Measurements from ENCODE around the gene DAB1.

Gene DAB1

GRCh38 chr1:57117753-57118152, 306.1 kb downstream of the DAB1 start:
- H3K4me3 ChIP-seq = no peak overlapping the region

DNA sequence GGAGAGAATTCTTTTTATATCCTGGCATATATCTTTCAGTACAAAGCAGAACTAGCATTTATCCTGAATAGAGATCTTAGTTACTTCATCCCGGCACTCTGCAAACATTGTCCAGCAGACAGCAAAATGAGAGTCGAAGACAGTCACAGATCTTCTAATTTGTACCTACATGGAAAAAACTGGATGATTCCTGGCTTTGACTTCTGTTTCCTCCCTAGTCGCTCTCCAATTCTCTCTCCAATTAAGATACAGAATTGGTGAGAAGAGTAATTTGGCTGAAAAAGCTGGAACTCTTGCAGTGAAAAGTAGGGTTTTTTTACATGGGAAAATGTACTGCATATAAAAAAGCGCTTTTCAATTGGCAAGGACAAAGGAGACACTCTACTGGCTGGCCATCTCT, 307.0 kb downstream of the DAB1 start:
- TF ChIP-seq Cebpa-rat (IDR thresholded peaks at IDR 0.05) = no peak
- no peak overlapping the region for H3K9ac ChIP-seq
- H3K4me3 ChIP-seq = no peak overlapping the region
- H3K4me1 ChIP-seq = no peaks in the 10 kb centered on the region
- H3K9me3 ChIP-seq = no peaks in the 10 kb centered on the region
- H4K20me1 ChIP-seq = no peaks in the 10 kb centered on the region
- H3K4me2 ChIP-seq = no peak overlapping the region
- H3K27ac ChIP-seq = no peak overlapping the region
- no peaks in the 10 kb centered on the region for H3K27me3 ChIP-seq
- H3K36me3 ChIP-seq = no peaks in the 10 kb centered on the region

More at GRCh38 chr1:57117753-57118152, 306.1 kb downstream of the DAB1 start:
- H3K27me3 ChIP-seq = no peaks in the 10 kb centered on the region
- no peaks in the 10 kb centered on the region for H4K20me1 ChIP-seq
- no peaks in the 10 kb centered on the region for H3K4me1 ChIP-seq
- H3K4me2 ChIP-seq = no peak overlapping the region
- H3K9ac ChIP-seq = no peak overlapping the region
- H3K36me3 ChIP-seq = no peaks in the 10 kb centered on the region
- H3K9me3 ChIP-seq = no peaks in the 10 kb centered on the region
- no peak overlapping the region for H3K27ac ChIP-seq
- no peak for TF ChIP-seq Cebpa-rat (IDR thresholded peaks at IDR 0.05)

DNA sequence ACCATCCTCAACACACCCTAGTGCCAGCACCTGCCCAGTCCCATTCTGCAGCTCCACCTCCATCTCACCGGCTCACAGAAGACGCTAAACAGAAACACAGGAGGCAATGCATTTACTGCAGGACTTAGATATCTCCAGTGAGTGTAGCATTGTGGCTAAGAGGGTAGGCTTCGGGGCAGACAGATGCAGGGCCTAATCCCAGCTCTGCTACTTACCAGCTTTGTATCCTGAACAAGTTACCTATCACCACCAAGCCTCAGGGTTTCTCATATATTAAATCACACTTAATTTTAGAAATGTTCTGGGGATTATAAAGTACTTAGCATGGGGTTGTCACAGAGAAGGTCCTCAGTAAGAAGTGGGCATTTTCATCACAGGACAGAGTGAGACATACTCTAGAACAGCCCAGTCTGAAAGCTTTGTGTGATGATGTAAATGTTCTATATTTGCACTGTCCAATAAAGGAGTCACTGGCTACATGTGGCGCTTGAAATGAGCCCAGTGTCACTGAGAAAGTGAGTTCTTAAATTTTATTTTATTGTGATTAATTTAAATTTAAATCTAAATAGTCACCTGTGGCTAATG, 308.7 kb downstream of the DAB1 start:
- H3K4me1 ChIP-seq = no peaks in the 10 kb centered on the region
- H3K27ac ChIP-seq = no peak overlapping the region
- H3K27me3 ChIP-seq = no peaks in the 10 kb centered on the region
- H3K36me3 ChIP-seq = no peaks in the 10 kb centered on the region
- TF ChIP-seq Cebpa-rat (IDR thresholded peaks at IDR 0.05) = no peak
- H3K9me3 ChIP-seq = no peaks in the 10 kb centered on the region
- H3K4me3 ChIP-seq = no peak overlapping the region
- no peak overlapping the region for H3K4me2 ChIP-seq
- no peak overlapping the region for H3K9ac ChIP-seq
- H4K20me1 ChIP-seq = no peaks in the 10 kb centered on the region

- H3K4me3 ChIP-seq = no peak overlapping the region
- no peaks in the 10 kb centered on the region for H3K36me3 ChIP-seq
- H4K20me1 ChIP-seq = no peaks in the 10 kb centered on the region
- no peaks in the 10 kb centered on the region for H3K4me1 ChIP-seq
- no peaks in the 10 kb centered on the region for H3K27me3 ChIP-seq
- no peak for TF ChIP-seq Cebpa-rat (IDR thresholded peaks at IDR 0.05)
- H3K4me2 ChIP-seq = no peak overlapping the region
- H3K9me3 ChIP-seq = no peaks in the 10 kb centered on the region
- H3K9ac ChIP-seq = no peak overlapping the region
- no peak overlapping the region for H3K27ac ChIP-seq
Observed at GRCh38 chr1:57112148-57112547, 311.7 kb downstream of the DAB1 start.

DNA sequence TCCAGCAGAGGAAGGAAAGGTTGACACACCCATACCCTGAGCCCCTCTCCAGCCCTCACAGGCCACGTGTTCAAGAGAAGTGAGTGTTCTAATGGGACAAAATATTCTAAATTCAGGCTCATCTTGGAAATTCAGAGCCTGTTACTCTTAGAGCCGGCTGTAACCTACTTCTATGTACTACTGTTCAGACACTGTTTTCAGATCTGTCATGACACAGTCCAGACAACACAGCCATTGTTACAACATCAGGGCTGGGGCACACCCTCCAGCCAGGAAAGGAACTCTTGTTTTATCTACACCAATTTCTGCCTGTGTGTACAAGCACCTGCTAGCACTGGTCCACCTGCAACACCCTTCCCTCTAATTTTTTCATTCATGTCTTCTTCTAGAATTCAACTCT, 312.7 kb downstream of the DAB1 start:
- Histone ChIP-seq H3K27ac (no peak overlapping the region), H3K4me1 (peaks cover 5% of the 10 kb centered on the region), H3K9ac (no peak overlapping the region), H3K4me3 (no peak overlapping the region), H3K9me3 (no peaks in the 10 kb centered on the region), H3K36me3 (no peaks in the 10 kb centered on the region), H3K4me2 (no peak overlapping the region), H4K20me1 (no peaks in the 10 kb centered on the region), H3K27me3 (no peaks in the 10 kb centered on the region)
- no peak for TF ChIP-seq Cebpa-rat (IDR thresholded peaks at IDR 0.05)

GRCh38 chr1:57109883-57110282, 314.0 kb downstream of the DAB1 start:
- no peaks in the 10 kb centered on the region for H3K36me3 ChIP-seq
- H3K9me3 ChIP-seq = no peaks in the 10 kb centered on the region
- TF ChIP-seq Cebpa-rat (IDR thresholded peaks at IDR 0.05) = no peak

DNA sequence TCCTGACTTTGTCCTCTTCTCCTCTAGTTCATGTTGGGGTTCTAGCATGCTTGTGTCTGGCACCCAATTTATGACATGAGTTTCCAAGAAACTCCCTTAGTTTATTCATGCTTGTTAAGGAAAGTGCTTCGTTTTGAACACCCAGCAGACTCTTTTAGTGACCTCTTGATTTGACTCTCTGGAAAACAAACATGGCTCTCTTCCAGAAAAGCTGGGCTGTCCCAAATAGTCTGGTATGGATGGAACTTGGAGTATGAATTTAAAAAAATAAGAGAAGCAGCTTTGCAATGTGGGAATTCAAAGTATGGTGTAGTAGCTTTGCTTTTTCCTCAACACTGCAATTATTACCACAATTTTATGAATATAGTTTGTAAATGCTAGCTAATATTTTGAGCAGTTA, 314.6 kb downstream of the DAB1 start:
- peaks cover 17% of the 10 kb centered on the region for H3K4me1 ChIP-seq
- H3K27ac ChIP-seq = no peak overlapping the region
- H3K27me3 ChIP-seq = no peaks in the 10 kb centered on the region
- H3K4me3 ChIP-seq = no peak overlapping the region
- H4K20me1 ChIP-seq = no peaks in the 10 kb centered on the region
- no peaks in the 10 kb centered on the region for H3K9me3 ChIP-seq
- no peaks in the 10 kb centered on the region for H3K36me3 ChIP-seq
- no peak for TF ChIP-seq Cebpa-rat (IDR thresholded peaks at IDR 0.05)
- no peak overlapping the region for H3K9ac ChIP-seq
- no peak overlapping the region for H3K4me2 ChIP-seq

More at GRCh38 chr1:57109883-57110282, 314.0 kb downstream of the DAB1 start:
- Histone ChIP-seq H3K9ac (no peak overlapping the region), H3K27ac (no peak overlapping the region), H3K4me3 (no peak overlapping the region), H3K4me2 (no peak overlapping the region), H3K27me3 (no peaks in the 10 kb centered on the region), H3K4me1 (peaks cover 17% of the 10 kb centered on the region), H4K20me1 (no peaks in the 10 kb centered on the region)

DNA sequence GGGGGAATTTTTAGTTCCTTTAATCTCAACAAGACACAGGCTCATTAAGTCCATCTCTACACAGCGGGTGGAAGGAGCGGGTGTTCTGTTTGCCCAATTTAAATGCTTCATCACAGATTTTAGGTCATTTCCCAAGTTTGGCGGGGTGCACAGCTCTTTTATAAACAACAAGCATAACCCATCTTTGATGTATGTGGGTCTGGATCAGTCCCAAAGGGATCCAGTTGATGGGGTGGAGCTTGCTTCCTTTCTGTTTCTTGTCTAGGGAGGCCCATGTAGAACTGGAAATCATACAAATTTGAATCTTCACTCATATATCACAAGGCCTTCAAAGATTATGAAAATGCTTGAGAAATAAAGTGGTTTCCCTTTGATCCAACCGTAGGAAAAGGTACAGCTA, 317.6 kb downstream of the DAB1 start:
- TF ChIP-seq Cebpa-rat (IDR thresholded peaks at IDR 0.05) = no peak
- Histone ChIP-seq H3K4me2 (peak overlapping the region; percentile 15; the same call in 1 of the 2 replicates), H4K20me1 (no peaks in the 10 kb centered on the region), H3K9me3 (no peaks in the 10 kb centered on the region), H3K9ac (no peak overlapping the region), H3K4me1 (peaks cover 17% of the 10 kb centered on the region), H3K27me3 (no peaks in the 10 kb centered on the region), H3K36me3 (no peaks in the 10 kb centered on the region), H3K27ac (no peak overlapping the region), H3K4me3 (no peak overlapping the region)

- Histone ChIP-seq H3K9me3 (no peaks in the 10 kb centered on the region), H3K27me3 (no peaks in the 10 kb centered on the region), H3K27ac (no peak overlapping the region), H4K20me1 (no peaks in the 10 kb centered on the region), H3K9ac (no peak overlapping the region), H3K36me3 (peaks cover 3% of the 10 kb centered on the region; the same call in 1 of the 2 replicates), H3K4me2 (no peak overlapping the region), H3K4me1 (peaks cover 17% of the 10 kb centered on the region), H3K4me3 (no peak overlapping the region)
- no peak for TF ChIP-seq Cebpa-rat (IDR thresholded peaks at IDR 0.05)
Observed at GRCh38 chr1:57102561-57103326, 321.1 kb downstream of the DAB1 start.

DNA sequence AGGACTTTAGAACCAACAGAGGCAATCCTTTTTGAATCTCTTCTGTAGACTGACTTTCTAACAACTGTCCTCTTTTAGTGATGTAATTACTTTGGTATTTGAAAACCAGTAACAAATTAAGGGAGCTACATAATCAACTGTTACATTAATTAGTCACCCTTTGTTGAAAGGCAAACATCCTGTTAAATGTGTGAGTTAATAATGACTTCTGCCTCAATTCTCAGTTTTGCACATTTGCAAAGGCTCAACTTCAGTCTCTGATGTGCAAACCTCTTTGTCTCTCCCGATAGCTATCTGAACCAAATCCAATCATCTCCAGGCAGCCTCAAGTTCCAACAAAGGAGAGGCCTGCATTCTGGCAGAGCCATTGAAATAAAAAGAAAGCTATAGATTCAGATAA, 322.7 kb downstream of the DAB1 start:
- H3K4me3 ChIP-seq = no peak overlapping the region
- no peak overlapping the region for H3K9ac ChIP-seq
- H3K27me3 ChIP-seq = no peaks in the 10 kb centered on the region
- no peaks in the 10 kb centered on the region for H3K9me3 ChIP-seq
- H4K20me1 ChIP-seq = no peaks in the 10 kb centered on the region
- no peak overlapping the region for H3K4me2 ChIP-seq
- peaks cover 14% of the 10 kb centered on the region for H3K4me1 ChIP-seq
- no peak for TF ChIP-seq Cebpa-rat (IDR thresholded peaks at IDR 0.05)
- H3K27ac ChIP-seq = no peak overlapping the region
- H3K36me3 ChIP-seq = peaks cover 3% of the 10 kb centered on the region; the same call in 1 of the 2 replicates
